Nephron progenitor cell (in vitro differentiated cells): ENCODE measurements around the gene MECR.

Source experiments
- DNase-seq: peaks from one replicate; pipeline ENCODE4 v3.0.0; 2021
- H3K27ac Mint-ChIP-seq: 2 replicates; pipeline ENCODE4 v1.8.0; 2021; ENCODE audit warnings: mild to moderate bottlenecking, moderate library complexity, mixed read lengths
- H3K27me3 Mint-ChIP-seq: 2 replicates; pipeline ENCODE4 v1.8.0; 2021; ENCODE audit warnings: mild to moderate bottlenecking, low read depth, mixed read lengths; ENCODE audit not compliant: poor library complexity
- H3K36me3 Mint-ChIP-seq: 2 replicates; pipeline ENCODE4 v1.8.0; 2021; ENCODE audit warnings: low read depth, mixed read lengths
- H3K4me1 Mint-ChIP-seq: 2 replicates; pipeline ENCODE4 v1.8.0; 2021; ENCODE audit warnings: mixed read lengths
- H3K4me3 Mint-ChIP-seq: 2 replicates; pipeline ENCODE4 v1.8.0; 2021; ENCODE audit warnings: mild to moderate bottlenecking, moderate library complexity, mixed read lengths
- H3K9me3 Mint-ChIP-seq: 2 replicates; pipeline ENCODE4 v1.8.0; 2021; ENCODE audit warnings: mild to moderate bottlenecking, moderate library complexity, mixed read lengths
- CTCF ChIP-seq: fragments of 200-600 bp; sonication (generic); IDR thresholded peaks from 2 replicates; pipeline ENCODE4 v1.5.0; 2021; ENCODE audit warnings: antibody characterized with exemption

MECR gene

GRCh38 chr1:29230553-29231378, at the start of gene MECR:
MECR (minus strand) TSS chr1:29230934; CDS start chr1:29230906, 28 bp downstream.
- peak; percentile 97 for DNase-seq
- H3K27ac Mint-ChIP-seq: no peak within 1 kb of the TSS
- H3K27me3 Mint-ChIP-seq: peaks cover 30% of the 10 kb centered on the region
- H3K9me3 Mint-ChIP-seq: no peaks in the 10 kb centered on the region
- peak within 1 kb of the TSS; percentile 98 for H3K4me3 Mint-ChIP-seq
- H3K36me3 Mint-ChIP-seq: no peaks in the 10 kb centered on the region
- peaks cover 40% of the 10 kb centered on the region for H3K4me1 Mint-ChIP-seq
- TF ChIP-seq CTCF: no peak

- Mint-ChIP-seq H3K27me3 (no peaks in the 10 kb centered on the region), H3K27ac (peak overlapping the region; percentile 48), H3K9me3 (peaks cover 11% of the 10 kb centered on the region), H3K4me3 (no peak overlapping the region), H3K4me1 (peaks cover 59% of the 10 kb centered on the region), H3K36me3 (peaks cover 37% of the 10 kb centered on the region)
- TF ChIP-seq CTCF: no peak
- DNase-seq: no peak
Observed at GRCh38 chr1:29279951-29280391, 49.2 kb upstream of the MECR start.

GRCh38 chr1:29279406-29279805, 48.7 kb upstream of the MECR start:
- no peak for DNase-seq
- H3K36me3 Mint-ChIP-seq: peaks cover 43% of the 10 kb centered on the region

GRCh38 chr1:29278124-29278523, 47.4 kb upstream of the MECR start:
- H3K36me3 Mint-ChIP-seq: peaks cover 46% of the 10 kb centered on the region
- no peak for TF ChIP-seq CTCF
- no peak overlapping the region for H3K4me3 Mint-ChIP-seq
- H3K4me1 Mint-ChIP-seq: peaks cover 42% of the 10 kb centered on the region
- H3K27ac Mint-ChIP-seq: no peak overlapping the region
- no peak for DNase-seq
- peaks cover 11% of the 10 kb centered on the region for H3K9me3 Mint-ChIP-seq
- no peaks in the 10 kb centered on the region for H3K27me3 Mint-ChIP-seq

More at GRCh38 chr1:29279406-29279805, 48.7 kb upstream of the MECR start:
- no peaks in the 10 kb centered on the region for H3K27me3 Mint-ChIP-seq
- peak overlapping the region; percentile 48 for H3K27ac Mint-ChIP-seq
- TF ChIP-seq CTCF: no peak
- peaks cover 54% of the 10 kb centered on the region for H3K4me1 Mint-ChIP-seq
- H3K9me3 Mint-ChIP-seq: peaks cover 11% of the 10 kb centered on the region
- H3K4me3 Mint-ChIP-seq: no peak overlapping the region

- H3K9me3 Mint-ChIP-seq: peaks cover 11% of the 10 kb centered on the region
- no peak for DNase-seq
- no peak overlapping the region for H3K27ac Mint-ChIP-seq
- TF ChIP-seq CTCF: no peak
- H3K27me3 Mint-ChIP-seq: peaks cover 11% of the 10 kb centered on the region
- H3K4me3 Mint-ChIP-seq: no peak overlapping the region
- peaks cover 46% of the 10 kb centered on the region for H3K36me3 Mint-ChIP-seq
- peaks cover 46% of the 10 kb centered on the region for H3K4me1 Mint-ChIP-seq
Observed at GRCh38 chr1:29275435-29275834, 44.7 kb upstream of the MECR start.
